ENCODE measurements around the gene FOXP1.
A peak's percentile ranks its signal among the peaks of the same experiment; 100 is the strongest.

FOXP1 gene

DNA sequence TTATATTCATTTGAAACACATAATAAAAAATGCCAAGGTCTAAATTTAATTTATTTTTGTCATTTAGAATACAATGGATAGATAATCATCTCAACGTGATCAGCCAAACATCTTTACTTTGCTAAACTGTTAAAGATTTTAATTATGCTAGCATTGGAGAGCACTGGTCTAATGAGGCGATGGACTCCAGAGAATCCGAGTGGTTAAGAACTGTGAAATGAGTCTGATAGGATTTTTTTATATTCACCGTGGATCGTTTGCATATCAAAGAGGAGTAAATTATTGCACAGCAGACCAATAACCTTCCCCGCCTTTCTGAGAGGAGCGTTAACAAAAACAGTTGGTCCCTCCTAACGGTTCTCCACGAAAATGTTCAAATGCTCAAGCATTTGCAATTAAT lies 540.8 kb downstream of the FOXP1 start:
- TF ChIP-seq, protein P1, sequence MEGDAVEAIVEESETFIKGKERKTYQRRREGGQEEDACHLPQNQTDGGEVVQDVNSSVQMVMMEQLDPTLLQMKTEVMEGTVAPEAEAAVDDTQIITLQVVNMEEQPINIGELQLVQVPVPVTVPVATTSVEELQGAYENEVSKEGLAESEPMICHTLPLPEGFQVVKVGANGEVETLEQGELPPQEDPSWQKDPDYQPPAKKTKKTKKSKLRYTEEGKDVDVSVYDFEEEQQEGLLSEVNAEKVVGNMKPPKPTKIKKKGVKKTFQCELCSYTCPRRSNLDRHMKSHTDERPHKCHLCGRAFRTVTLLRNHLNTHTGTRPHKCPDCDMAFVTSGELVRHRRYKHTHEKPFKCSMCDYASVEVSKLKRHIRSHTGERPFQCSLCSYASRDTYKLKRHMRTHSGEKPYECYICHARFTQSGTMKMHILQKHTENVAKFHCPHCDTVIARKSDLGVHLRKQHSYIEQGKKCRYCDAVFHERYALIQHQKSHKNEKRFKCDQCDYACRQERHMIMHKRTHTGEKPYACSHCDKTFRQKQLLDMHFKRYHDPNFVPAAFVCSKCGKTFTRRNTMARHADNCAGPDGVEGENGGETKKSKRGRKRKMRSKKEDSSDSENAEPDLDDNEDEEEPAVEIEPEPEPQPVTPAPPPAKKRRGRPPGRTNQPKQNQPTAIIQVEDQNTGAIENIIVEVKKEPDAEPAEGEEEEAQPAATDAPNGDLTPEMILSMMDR (conservative IDR thresholded peaks at IDR 0.05) = no peak
- H3K27ac ChIP-seq = no peak overlapping the region

DNA sequence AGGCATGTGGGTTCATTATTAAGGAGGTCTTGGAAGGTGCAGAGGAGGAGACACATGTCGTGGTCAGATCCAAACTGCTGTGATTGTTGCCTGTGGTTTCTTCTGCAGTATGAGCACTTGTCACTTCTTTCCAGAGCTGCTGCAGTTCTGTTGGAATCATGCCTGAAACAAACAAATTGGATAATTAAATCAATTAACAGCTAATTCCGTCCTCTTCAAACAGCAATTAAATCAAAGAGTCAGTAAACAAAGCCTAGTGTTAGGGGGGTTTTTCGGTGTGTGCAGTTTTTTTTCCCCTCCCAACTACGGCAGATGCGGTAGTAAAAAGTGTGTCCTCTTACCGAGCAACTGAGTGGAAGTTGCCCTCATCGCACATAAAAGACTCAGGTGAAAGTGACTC lies 542.2 kb downstream of the FOXP1 start:
- TF ChIP-seq, protein P1 (conservative IDR thresholded peaks at IDR 0.05) = no peak
- no peak overlapping the region for H3K27ac ChIP-seq

DNA sequence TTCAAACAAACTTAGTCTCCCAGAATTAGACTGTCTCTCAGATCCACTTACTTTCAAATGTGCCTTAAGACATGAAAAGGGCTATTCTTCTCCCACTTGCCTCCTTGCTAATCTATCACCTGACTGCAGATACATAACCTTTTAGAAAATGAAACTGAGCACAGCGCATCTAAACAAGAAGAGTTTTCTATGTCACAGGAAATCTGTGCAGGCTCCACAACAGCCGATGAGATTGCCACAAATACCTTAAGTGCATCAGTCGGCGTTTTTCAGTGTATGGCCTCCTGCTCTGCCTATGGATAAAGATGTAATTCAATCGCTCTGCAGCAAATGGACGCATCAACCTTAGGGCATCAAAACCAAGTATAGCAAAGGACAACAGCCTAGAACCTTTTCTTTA lies 544.2 kb downstream of the FOXP1 start:
- peak overlapping the region; percentile 97 for H3K27ac ChIP-seq
- TF ChIP-seq, protein P1 (conservative IDR thresholded peaks at IDR 0.05) = no peak

DNA sequence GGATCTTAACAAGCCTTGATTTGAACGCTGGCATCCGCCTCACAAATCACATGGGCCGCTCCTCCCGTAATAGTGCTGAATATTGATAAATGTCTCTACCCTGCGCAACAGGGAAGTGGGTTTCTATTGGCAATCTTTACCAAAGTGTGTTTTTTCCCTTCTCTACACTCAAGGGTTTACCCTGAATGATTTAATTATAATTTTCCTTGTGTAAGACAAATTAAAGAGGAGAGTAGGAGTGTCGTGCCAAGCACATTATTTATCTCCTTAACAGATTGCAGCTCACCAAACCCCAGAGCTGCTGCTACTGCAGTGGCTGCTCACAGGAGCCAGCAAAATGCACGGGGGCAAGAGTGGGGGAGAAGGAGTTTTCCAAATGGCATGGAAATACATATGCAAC lies 545.8 kb downstream of the FOXP1 start:
- TF ChIP-seq, protein P1 (conservative IDR thresholded peaks at IDR 0.05) = no peak
- peak overlapping the region; percentile 97 for H3K27ac ChIP-seq

DNA sequence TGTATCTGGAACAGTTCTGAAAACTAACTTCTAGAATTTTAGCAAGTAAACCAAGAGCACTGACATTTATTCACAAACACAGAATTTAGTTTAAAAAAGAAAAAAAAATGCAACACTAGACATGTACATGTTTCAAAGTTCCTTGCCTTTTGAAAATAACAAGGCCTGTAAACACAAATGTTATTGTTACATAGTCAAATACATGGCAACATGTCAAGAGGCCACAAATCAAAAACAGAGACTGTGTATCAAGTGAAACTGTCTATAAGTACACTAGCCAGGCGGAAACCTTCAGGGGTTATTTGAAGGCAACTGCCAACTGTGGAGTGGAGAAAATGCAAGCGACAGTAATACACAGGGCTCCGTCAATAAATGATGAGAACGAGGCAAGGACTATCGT lies 547.6 kb downstream of the FOXP1 start:
- TF ChIP-seq, protein P1 (conservative IDR thresholded peaks at IDR 0.05) = no peak
- H3K27ac ChIP-seq = peak overlapping the region; percentile 97

DNA sequence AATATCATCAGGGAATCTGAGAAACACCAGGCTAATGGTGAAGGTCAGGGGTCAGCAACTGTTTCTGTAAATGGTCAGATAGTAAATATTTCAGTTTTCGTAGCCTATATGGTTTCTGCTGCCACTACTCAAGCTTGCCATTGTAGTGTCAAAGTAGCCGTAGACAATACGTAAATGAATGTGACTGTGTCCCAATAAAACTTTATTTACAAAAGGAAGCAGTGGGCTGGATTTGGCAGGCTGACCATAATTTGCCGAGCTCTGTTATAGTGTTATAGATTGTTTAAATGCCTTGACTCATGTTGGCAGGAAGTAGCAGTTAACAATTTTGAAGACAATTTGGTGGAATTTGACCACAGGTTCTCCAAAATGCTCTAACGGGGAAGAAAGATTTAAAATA lies 548.2 kb downstream of the FOXP1 start:
- TF ChIP-seq, protein P1 (conservative IDR thresholded peaks at IDR 0.05) = no peak

DNA sequence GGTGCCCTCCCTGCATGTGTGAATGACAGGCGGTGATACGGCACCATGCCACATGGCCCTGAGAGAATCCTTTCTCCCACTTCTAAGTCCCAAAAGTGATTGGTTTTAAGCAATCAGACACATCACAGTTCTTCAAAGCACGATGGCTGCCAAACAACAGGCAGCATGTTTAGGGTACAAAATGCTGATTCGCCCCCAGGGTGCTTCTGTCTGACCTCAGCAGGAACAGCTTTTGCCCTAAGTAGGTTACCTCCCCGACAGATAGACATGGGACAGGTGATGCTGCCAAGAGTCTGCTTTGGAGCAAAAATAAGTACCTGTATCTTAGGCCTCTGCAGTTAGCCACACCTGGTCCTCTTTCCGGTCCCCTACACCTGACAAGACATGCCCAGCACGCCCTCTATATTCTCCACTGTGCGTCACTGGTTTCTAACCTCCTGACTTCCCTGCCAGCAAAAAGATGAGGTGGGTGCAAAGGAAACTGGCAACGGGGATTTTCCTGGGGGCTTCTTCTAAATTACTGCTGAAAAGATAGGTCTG lies 549.8 kb downstream of the FOXP1 start:
- TF ChIP-seq, protein P1 (conservative IDR thresholded peaks at IDR 0.05) = no peak
- H3K27ac ChIP-seq = peak overlapping the region; percentile 97

More for the DNA sequence above, 548.2 kb downstream of the FOXP1 start:
- peak overlapping the region; percentile 97 for H3K27ac ChIP-seq

Measured in VCaP (cell line).